Sigmoid colon (tissue), 3 donors: ENCODE measurements around the gene DIP2B.

Experiments used
- CTCF ChIP-seq, 4 experiments: fragments of 450-650 bp in 3 of 4; fragments of 200-600 bp in 1 of 4; IDR thresholded peaks; one replicate each; pipeline ENCODE4 v1.5.1; 2016 to 2019; ENCODE audit warnings: antibody characterized with exemption in 4 of 4, mild to moderate bottlenecking in 3 of 4, moderate library complexity in 2 of 4
- POLR2A ChIP-seq, 2 donors: fragments of 450-650 bp; IDR thresholded peaks; one replicate each; pipeline ENCODE4 v1.6.1; 2016; ENCODE audit warnings: antibody characterized with exemption in 2 of 2, mild to moderate bottlenecking in 2 of 2, moderate library complexity in 2 of 2

GRCh38 chr12:50699154-50699553, 194.4 kb downstream of the DIP2B start:
- TF ChIP-seq CTCF (IDR thresholded peaks at IDR 0.05) (no peak), POLR2A (IDR thresholded peaks at IDR 0.05) (no peak)
